Measurements from ENCODE around the gene BTLA.
A peak's percentile ranks its signal among the peaks of the same experiment; 100 is the strongest.

Gene BTLA

GRCh38 chr3:112486811-112487505, 12.3 kb downstream of the BTLA start:
- DNase-seq (ENCODE audit: insufficient read length) (no peak), FAIRE-seq (no peak)
- TF ChIP-seq TAF1 (IDR thresholded peaks at IDR 0.05; ENCODE audit: borderline replicate concordance, low read depth, low read length), result no peak
- TF ChIP-seq POLR2A (IDR thresholded peaks at IDR 0.05; ENCODE audit: low read depth, low read length), result no peak
- TF ChIP-seq POLR2AphosphoS5 (IDR thresholded peaks at IDR 0.05; ENCODE audit: low read depth, low read length), result no peak

DNA sequence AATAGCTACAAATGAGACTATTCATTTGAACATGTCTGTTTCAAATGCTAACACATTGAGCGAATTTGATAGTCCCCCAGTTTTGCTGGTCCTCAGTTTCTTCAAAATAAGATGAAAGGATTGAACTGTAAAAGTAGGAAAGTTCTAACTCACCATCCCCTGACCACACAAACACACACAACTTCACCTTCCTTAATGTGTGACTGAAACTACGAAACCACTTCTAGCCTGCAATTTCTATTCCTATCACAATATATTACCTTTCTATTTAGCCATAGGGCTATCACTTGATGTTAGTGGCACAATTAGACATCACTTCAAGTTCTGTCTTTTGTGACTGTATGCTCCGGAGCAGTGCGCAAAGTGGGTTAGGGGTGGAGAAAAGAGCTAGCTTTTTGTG, 14.9 kb downstream of the BTLA start:
- peak; percentile 62 for FAIRE-seq
- no peak for DNase-seq (ENCODE audit: insufficient read length)
- TF ChIP-seq TAF1 (IDR thresholded peaks at IDR 0.05; ENCODE audit: borderline replicate concordance, low read depth, low read length) (no peak), POLR2AphosphoS5 (IDR thresholded peaks at IDR 0.05; ENCODE audit: low read depth, low read length) (no peak), POLR2A (IDR thresholded peaks at IDR 0.05; ENCODE audit: low read depth, low read length) (no peak)

DNA sequence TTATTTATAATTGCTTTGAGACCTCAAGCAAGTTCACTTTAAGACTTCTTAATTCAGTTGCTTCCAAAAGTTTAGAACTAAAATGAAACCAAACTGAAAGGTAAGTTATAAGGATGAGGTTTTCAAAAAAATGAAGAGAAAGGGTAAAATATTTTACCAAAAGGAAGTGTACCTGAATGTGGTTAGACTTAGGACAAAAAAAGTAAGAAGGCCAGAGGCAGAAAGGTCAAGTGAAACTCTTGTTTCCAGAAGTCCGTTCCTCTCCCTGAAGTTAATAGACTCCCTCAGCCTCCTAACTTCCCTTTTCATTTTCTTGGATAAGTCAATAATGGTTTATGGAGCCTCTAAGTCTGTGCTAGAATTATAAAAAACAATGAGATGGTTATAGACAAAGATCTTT, 16.6 kb downstream of the BTLA start:
- TF ChIP-seq TAF1 (IDR thresholded peaks at IDR 0.05; ENCODE audit: borderline replicate concordance, low read depth, low read length) (no peak), POLR2A (IDR thresholded peaks at IDR 0.05; ENCODE audit: low read depth, low read length) (no peak), POLR2AphosphoS5 (IDR thresholded peaks at IDR 0.05; ENCODE audit: low read depth, low read length) (no peak)
- FAIRE-seq (peak; percentile 81), DNase-seq (ENCODE audit: insufficient read length) (no peak)

DNA sequence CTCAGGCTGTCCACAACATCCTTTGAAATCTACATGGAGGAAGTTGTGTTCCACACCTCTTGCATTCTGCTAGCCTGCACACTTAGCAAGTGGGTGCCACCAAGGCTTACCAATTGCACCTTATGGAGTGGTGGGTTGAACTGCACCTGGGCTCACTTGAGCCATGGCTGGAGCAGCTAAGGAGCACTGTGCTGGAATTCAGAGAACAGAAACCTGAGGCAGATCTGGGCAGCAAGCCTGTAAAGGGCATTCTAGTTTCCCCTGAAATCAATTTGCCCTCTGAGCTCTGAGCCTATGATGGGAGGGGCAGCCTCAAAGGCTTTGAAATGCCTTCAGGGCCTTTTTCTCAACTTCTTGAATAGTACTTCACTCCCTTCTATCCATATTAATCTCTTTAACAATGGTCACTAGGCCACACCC, 18.0 kb downstream of the BTLA start:
- DNase-seq (ENCODE audit: insufficient read length) (no peak), FAIRE-seq (peak; percentile 64)
- TF ChIP-seq POLR2AphosphoS5 (IDR thresholded peaks at IDR 0.05; ENCODE audit: low read depth, low read length) (0 out of 2 replicates have a peak, but pooled peaks have one; percentile 7), POLR2A (IDR thresholded peaks at IDR 0.05; ENCODE audit: low read depth, low read length) (0 out of 2 replicates have a peak, but pooled peaks have one; percentile 14), TAF1 (IDR thresholded peaks at IDR 0.05; ENCODE audit: borderline replicate concordance, low read depth, low read length) (no peak)

- DNase-seq (ENCODE audit: insufficient read length) (no peak), FAIRE-seq (no peak)
- TF ChIP-seq POLR2A (IDR thresholded peaks at IDR 0.05; ENCODE audit: low read depth, low read length) (no peak), POLR2AphosphoS5 (IDR thresholded peaks at IDR 0.05; ENCODE audit: low read depth, low read length) (no peak), TAF1 (IDR thresholded peaks at IDR 0.05; ENCODE audit: borderline replicate concordance, low read depth, low read length) (no peak)
These were observed 21.4 kb downstream of the BTLA start for GRCh38 chr3:112477891-112478290.

DNA sequence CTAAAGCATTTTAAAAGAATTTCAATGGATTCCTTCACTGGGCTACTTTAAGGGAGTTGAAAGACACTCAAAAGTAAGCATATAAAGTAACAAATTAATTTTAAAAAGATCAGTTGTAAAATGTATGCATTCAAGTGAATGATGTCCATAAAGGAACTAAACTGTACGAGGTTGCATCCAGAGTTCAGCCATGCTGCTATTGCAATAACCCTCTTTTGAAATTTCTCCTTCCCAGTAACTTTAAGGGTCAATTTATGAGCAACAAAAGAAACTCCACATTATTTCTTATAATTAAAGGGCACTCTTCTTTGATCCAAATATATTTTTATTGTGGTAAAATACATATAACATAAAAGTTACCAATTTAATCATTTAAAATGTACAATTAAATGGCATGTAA, 22.9 kb downstream of the BTLA start:
- TF ChIP-seq POLR2A (IDR thresholded peaks at IDR 0.05; ENCODE audit: low read depth, low read length) (no peak), POLR2AphosphoS5 (IDR thresholded peaks at IDR 0.05; ENCODE audit: low read depth, low read length) (no peak), TAF1 (IDR thresholded peaks at IDR 0.05; ENCODE audit: borderline replicate concordance, low read depth, low read length) (no peak)
- DNase-seq (ENCODE audit: insufficient read length) (no peak), FAIRE-seq (no peak)

DNA sequence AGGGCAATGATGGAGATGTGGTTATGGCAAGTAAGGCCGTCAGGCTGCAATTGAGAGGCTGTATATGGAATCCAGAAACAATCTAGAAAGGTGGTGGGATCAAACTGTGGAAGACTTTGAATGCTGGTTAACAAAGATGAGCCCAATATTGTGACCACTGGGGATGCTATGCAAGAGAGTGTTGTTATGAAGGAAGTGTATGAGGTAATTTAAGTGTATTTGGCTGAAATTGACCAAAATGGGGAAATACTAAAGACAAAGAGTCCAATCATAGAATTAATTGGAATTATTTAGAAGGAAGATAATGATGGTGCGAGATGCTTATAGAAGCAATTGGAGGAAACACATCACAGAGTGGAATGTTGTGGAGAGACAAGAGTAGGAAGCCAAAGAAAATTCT, 24.5 kb downstream of the BTLA start:
- peak; percentile 57 for FAIRE-seq

DNA sequence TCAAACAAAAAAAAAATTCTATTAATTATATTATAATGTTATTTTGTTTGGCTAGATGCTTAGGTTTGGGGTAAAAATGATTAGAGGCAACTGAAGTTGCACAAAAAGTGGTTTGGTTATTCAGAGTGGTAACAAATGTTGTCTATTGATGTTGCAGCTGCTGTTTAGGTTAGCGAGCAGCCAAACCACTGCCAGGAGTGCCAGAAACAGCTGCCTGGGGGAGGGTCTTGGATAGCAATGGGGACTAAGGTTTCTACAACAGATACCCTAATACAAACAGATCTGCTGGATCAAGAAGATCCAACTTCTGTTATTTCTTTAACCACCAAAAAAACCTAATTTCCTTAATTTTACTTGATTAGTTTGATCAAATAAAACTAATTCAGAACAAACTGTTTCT, 26.6 kb downstream of the BTLA start:
- FAIRE-seq (no peak), DNase-seq (ENCODE audit: insufficient read length) (no peak)
- TF ChIP-seq TAF1 (IDR thresholded peaks at IDR 0.05; ENCODE audit: borderline replicate concordance, low read depth, low read length) (no peak), POLR2AphosphoS5 (IDR thresholded peaks at IDR 0.05; ENCODE audit: low read depth, low read length) (no peak), POLR2A (IDR thresholded peaks at IDR 0.05; ENCODE audit: low read depth, low read length) (no peak)

More for the DNA sequence above, 24.5 kb downstream of the BTLA start:
- DNase-seq (ENCODE audit: insufficient read length), result no peak
- no peak for TF ChIP-seq POLR2A (IDR thresholded peaks at IDR 0.05; ENCODE audit: low read depth, low read length)
- TF ChIP-seq TAF1 (IDR thresholded peaks at IDR 0.05; ENCODE audit: borderline replicate concordance, low read depth, low read length), result no peak
- no peak for TF ChIP-seq POLR2AphosphoS5 (IDR thresholded peaks at IDR 0.05; ENCODE audit: low read depth, low read length)

GRCh38 chr3:112471596-112472325, 27.5 kb downstream of the BTLA start:
- FAIRE-seq (peak; percentile 83), DNase-seq (ENCODE audit: insufficient read length) (no peak)

GRCh38 chr3:112470788-112471187, 28.5 kb downstream of the BTLA start:
- peak; percentile 9 for FAIRE-seq
- DNase-seq (ENCODE audit: insufficient read length), result no peak
- TF ChIP-seq POLR2AphosphoS5 (IDR thresholded peaks at IDR 0.05; ENCODE audit: low read depth, low read length) (no peak), POLR2A (IDR thresholded peaks at IDR 0.05; ENCODE audit: low read depth, low read length) (no peak), TAF1 (IDR thresholded peaks at IDR 0.05; ENCODE audit: borderline replicate concordance, low read depth, low read length) (no peak)

More at GRCh38 chr3:112471596-112472325, 27.5 kb downstream of the BTLA start:
- TF ChIP-seq POLR2AphosphoS5 (IDR thresholded peaks at IDR 0.05; ENCODE audit: low read depth, low read length) (no peak), POLR2A (IDR thresholded peaks at IDR 0.05; ENCODE audit: low read depth, low read length) (no peak), TAF1 (IDR thresholded peaks at IDR 0.05; ENCODE audit: borderline replicate concordance, low read depth, low read length) (no peak)

- TF ChIP-seq POLR2AphosphoS5 (IDR thresholded peaks at IDR 0.05; ENCODE audit: low read depth, low read length) (no peak), TAF1 (IDR thresholded peaks at IDR 0.05; ENCODE audit: borderline replicate concordance, low read depth, low read length) (no peak), POLR2A (IDR thresholded peaks at IDR 0.05; ENCODE audit: low read depth, low read length) (no peak)
- DNase-seq (ENCODE audit: insufficient read length), result no peak
- FAIRE-seq, result peak; percentile 75
These were observed 29.6 kb downstream of the BTLA start for GRCh38 chr3:112469671-112470070.

DNA sequence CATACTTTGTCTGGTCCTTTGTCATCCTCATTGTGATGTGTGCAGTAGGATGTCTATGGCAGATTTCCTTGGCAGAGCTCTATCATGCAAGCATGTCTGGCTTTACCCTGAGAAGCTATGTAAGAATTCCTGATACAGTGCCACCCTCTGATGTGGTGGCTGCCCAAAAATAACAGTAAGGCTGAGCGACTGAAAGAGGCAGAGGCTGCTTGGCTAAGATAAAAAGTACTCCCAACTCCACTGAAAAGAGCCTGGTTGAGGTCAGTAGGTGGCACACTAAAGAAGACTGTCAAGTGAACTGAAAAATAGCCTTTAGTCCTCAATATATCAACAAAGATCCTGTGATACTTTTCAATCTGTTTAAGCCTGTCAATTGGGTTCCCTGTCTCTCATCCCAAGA, 31.7 kb downstream of the BTLA start:
- DNase-seq (ENCODE audit: insufficient read length) (no peak), FAIRE-seq (peak; percentile 79)
- TF ChIP-seq TAF1 (IDR thresholded peaks at IDR 0.05; ENCODE audit: borderline replicate concordance, low read depth, low read length) (no peak), POLR2AphosphoS5 (IDR thresholded peaks at IDR 0.05; ENCODE audit: low read depth, low read length) (no peak)

Measured in GM12892 (cell line).